ENCODE data around the gene ASH1L. TPM values are rescaled to one million over a fixed set of nuclear protein-coding genes. Genes with fewer than 3 reads are reported as not detected.

Gene ASH1L
- total and polyA plus RNA-seq, 9 of the 15 experiments (the other 6 are each of a cell fraction or from before 2014, with no cell fraction given) = 2.0 to 23.3 (median 14.6) TPM

GRCh38 chr1:155540000-155540874, 22.4 kb downstream of the ASH1L start:
- in situ Hi-C loops (cut with MboI) = no loop called here
- H3K79me2 ChIP-seq (ENCODE audit: control insufficient read depth, insufficient read depth, low read length) = peaks cover 92% of the 10 kb centered on the region
- ChIA-PET CTCF (ENCODE audit: low intra/inter-chr PET ratio) (no interaction called here), POLR2A (interaction anchor here (0.6 to 0.9 kb wide), 4 partner anchors 15 to 1442 kb away, joined by 3 read pairs; no protein-coding TSS in a partner anchor)
- peak; percentile 40 for ATAC-seq
- H3K4me1 ChIP-seq (replicated peaks in 1 of 2; ENCODE audit: control insufficient read depth in 2 of 2, insufficient read depth in 2 of 2, low read length in 2 of 2) = peaks cover 18 to 20% of the 10 kb centered on the region in 2 experiments; a peak in 4 of 5 replicates
- 57% methylated on average over 4 of the region's 4 CpGs for WGBS (ENCODE audit: insufficient coverage, low coverage, missing lambda C conversion rate)
- no peak overlapping the region for H2AFZ ChIP-seq (ENCODE audit: low read depth, low read length)
- no peak overlapping the region for H3K4me3 ChIP-seq
- TF ChIP-seq IRF1 (CRISPR knock-in tag; IDR thresholded peaks at IDR 0.05; ENCODE audit: borderline replicate concordance) = no peak
- H3K27me3 ChIP-seq (ENCODE audit: control insufficient read depth in 2 of 2, insufficient read depth in 2 of 2, low read length in 2 of 2) = no peaks in the 10 kb centered on the region
- H3K9ac ChIP-seq (ENCODE audit: insufficient read depth in 1 of 2, low read depth in 2 of 2, low read length in 2 of 2) = peak overlapping the region in 1 of 2 experiments; percentile 33; a peak in 1 of 4 replicates
- intact Hi-C loops (cut with micrococcal nuclease) = no loop called here
- BruUV-seq (replicated peaks) = no TSS peak
- no peak for DNase-seq (ENCODE audit: extremely low read depth in 1 of 4, low spot score in 3 of 4)
- FAIRE-seq = no peak
- no peaks in the 10 kb centered on the region for H3K9me3 ChIP-seq (replicated peaks; ENCODE audit: control insufficient read depth, insufficient read depth, low read depth, low read length)
- peak overlapping the region; percentile 4; the same call in 1 of the 3 replicates for H3K27ac ChIP-seq (ENCODE audit: extremely low read depth, low read depth, low read length)
- no peaks in the 10 kb centered on the region for H3K9me1 ChIP-seq (ENCODE audit: control insufficient read depth, insufficient read depth, low read length)
- no peak overlapping the region for H3K4me2 ChIP-seq (ENCODE audit: insufficient read depth, low read length)
- H3K36me3 ChIP-seq (ENCODE audit: control insufficient read depth, insufficient read depth, low read length) = peaks cover 6% of the 10 kb centered on the region; the same call in 1 of the 3 replicates
- H4K20me1 ChIP-seq (replicated peaks; ENCODE audit: control insufficient read depth, insufficient read depth, low read length) = peaks cover 13% of the 10 kb centered on the region

- peaks cover 12 to 20% of the 10 kb centered on the region in 2 experiments; a peak in 4 of 5 replicates for H3K4me1 ChIP-seq (replicated peaks in 1 of 2; ENCODE audit: control insufficient read depth in 2 of 2, insufficient read depth in 2 of 2, low read length in 2 of 2)
- 81% methylated on average over 4 of the region's 4 CpGs for WGBS (ENCODE audit: insufficient coverage, low coverage, missing lambda C conversion rate)
- no peak overlapping the region for H3K9ac ChIP-seq (ENCODE audit: insufficient read depth in 1 of 2, low read depth in 2 of 2, low read length in 2 of 2)
- H3K79me2 ChIP-seq (ENCODE audit: control insufficient read depth, insufficient read depth, low read length) = peaks cover 94% of the 10 kb centered on the region
- POLR2A ChIA-PET = interaction anchor here (0.6 to 1.8 kb wide), 2 partner anchors 10 to 400 kb away, joined by 3 to 11 read pairs; no protein-coding TSS in a partner anchor
- no peaks in the 10 kb centered on the region for H3K9me3 ChIP-seq (replicated peaks; ENCODE audit: control insufficient read depth, insufficient read depth, low read depth, low read length)
- DNase-seq (ENCODE audit: extremely low read depth in 1 of 4, low spot score in 3 of 4) (no peak), FAIRE-seq (no peak), ATAC-seq (no peak)
- TF ChIP-seq ZKSCAN1 (IDR thresholded peaks at IDR 0.05; ENCODE audit: low read depth, low read length) (peak; percentile 90), CHCHD3 (CRISPR knock-in tag; IDR thresholded peaks at IDR 0.05) (no peak)
- intact Hi-C loops (cut with micrococcal nuclease) = no loop called here
- no peak overlapping the region for H3K4me2 ChIP-seq (ENCODE audit: insufficient read depth, low read length)
- H3K36me3 ChIP-seq (ENCODE audit: control insufficient read depth, insufficient read depth, low read length) = peaks cover 7% of the 10 kb centered on the region; the same call in 2 of the 3 replicates
- no peaks in the 10 kb centered on the region for H3K27me3 ChIP-seq (ENCODE audit: control insufficient read depth in 2 of 2, insufficient read depth in 2 of 2, low read length in 2 of 2)
- peak overlapping the region; percentile 1; the same call in 1 of the 3 replicates for H3K27ac ChIP-seq (ENCODE audit: extremely low read depth, low read depth, low read length)
- BruUV-seq (replicated peaks) = no TSS peak
- H4K20me1 ChIP-seq (replicated peaks; ENCODE audit: control insufficient read depth, insufficient read depth, low read length) = peaks cover 16% of the 10 kb centered on the region
- H3K9me1 ChIP-seq (ENCODE audit: control insufficient read depth, insufficient read depth, low read length) = no peaks in the 10 kb centered on the region
- no peak overlapping the region for H2AFZ ChIP-seq (ENCODE audit: low read depth, low read length)
- no peak overlapping the region for H3K4me3 ChIP-seq
- in situ Hi-C loops (cut with MboI) = no loop called here
- CTCF ChIA-PET (ENCODE audit: low intra/inter-chr PET ratio) = no interaction called here
These were observed 25.4 kb downstream of the ASH1L start for GRCh38 chr1:155537193-155537592.
